Thoracic aorta (tissue), 2 donors: ENCODE results near the gene CDC37. TPM values are rescaled to one million over a fixed set of nuclear protein-coding genes. Genes with fewer than 3 reads are reported as not detected.

Experiments used
- ATAC-seq: fragments of 150-250 bp; one replicate; pipeline ENCODE4 v1.8.0; 2017; ENCODE audit warnings: low read depth; ENCODE audit not compliant: insufficient number of reproducible peaks, low FRiP score
- DNase-seq: peaks from one replicate; pipeline ENCODE4 v3.0.0-alpha.2; 2020; ENCODE audit warnings: low spot score
- H3K27ac ChIP-seq, 2 donors: fragments of 200-600 bp; sonication (generic); 1 replicate in 1 of 2; 2 replicates in 1 of 2; pipeline ENCODE4 v1.5.1; 2016; ENCODE audit warnings: mild to moderate bottlenecking in 2 of 2, moderate library complexity in 2 of 2
- H3K27me3 ChIP-seq: fragments of 200-600 bp; sonication (generic); replicated peaks from 2 replicates; pipeline ENCODE4 v1.6.0; 2016; ENCODE audit warnings: mild to moderate bottlenecking; ENCODE audit not compliant: insufficient read depth
- H3K36me3 ChIP-seq: fragments of 200-600 bp; sonication (generic); one replicate; pipeline ENCODE4 v1.5.1; 2016
- H3K4me1 ChIP-seq, 2 donors: fragments of 200-600 bp; sonication (generic); 1 replicate in 1 of 2; 2 replicates in 1 of 2; pipeline versions ENCODE4 v1.5.1 to v1.6.0; 2016; ENCODE audit warnings: low read depth in 2 of 2, mild to moderate bottlenecking in 1 of 2; ENCODE audit not compliant: control insufficient read depth in 1 of 2
- H3K4me3 ChIP-seq: fragments of 200-600 bp; sonication (generic); 2 replicates; pipeline ENCODE4 v1.5.1; 2016; ENCODE audit warnings: mild to moderate bottlenecking
- H3K9me3 ChIP-seq: fragments of 200-600 bp; sonication (generic); 2 replicates; pipeline ENCODE4 v1.5.1; 2016
- CTCF ChIP-seq: fragments of 200-600 bp; sonication (generic); IDR thresholded peaks from one replicate; pipeline ENCODE4 v1.5.1; 2019; ENCODE audit warnings: antibody characterized with exemption
- total RNA-seq, 2 donors: library from RNA; depleted of rRNA; stranded (reverse); fragments of >200 nt; gene quantifications; one replicate each; pipeline versions ENCODE4 v1.1.0 to v1.2.3, GENCODE V29; 2016

CDC37 gene
- total RNA-seq, 2 donors from 2014 or later = 133 to 166 TPM

- H3K4me3 ChIP-seq = no peak overlapping the region
- no peaks in the 10 kb centered on the region for H3K27me3 ChIP-seq
- TF ChIP-seq CTCF = no peak
- H3K4me1 ChIP-seq = peaks cover 15 to 27% of the 10 kb centered on the region in 2 donors
- H3K36me3 ChIP-seq = peaks cover 13% of the 10 kb centered on the region
- DNase-seq (no peak), ATAC-seq (no peak)
- no peak overlapping the region for H3K27ac ChIP-seq
- no peaks in the 10 kb centered on the region for H3K9me3 ChIP-seq
These were observed 4.5 kb downstream of the CDC37 start for GRCh38 chr19:10398819-10399218.

- no peak for DNase-seq
- H3K9me3 ChIP-seq = no peaks in the 10 kb centered on the region
These were observed 7.4 kb downstream of the CDC37 start for GRCh38 chr19:10395917-10396316.

GRCh38 chr19:10395436-10395835 is 7.9 kb downstream of the CDC37 start:
- no peak for TF ChIP-seq CTCF
- no peak overlapping the region for H3K4me3 ChIP-seq
- H3K4me1 ChIP-seq = peaks cover 0 to 2% of the 10 kb centered on the region in 2 donors
- DNase-seq (no peak), ATAC-seq (no peak)
- no peaks in the 10 kb centered on the region for H3K9me3 ChIP-seq
- H3K27ac ChIP-seq = no peak overlapping the region
- no peaks in the 10 kb centered on the region for H3K27me3 ChIP-seq
- H3K36me3 ChIP-seq = peaks cover 37% of the 10 kb centered on the region

More at GRCh38 chr19:10395917-10396316, 7.4 kb downstream of the CDC37 start:
- Histone ChIP-seq H3K4me3 (no peak overlapping the region), H3K27ac (no peak overlapping the region), H3K4me1 (peaks cover 0 to 7% of the 10 kb centered on the region in 2 donors), H3K27me3 (no peaks in the 10 kb centered on the region), H3K36me3 (peaks cover 36% of the 10 kb centered on the region)
- ATAC-seq = no peak
- no peak for TF ChIP-seq CTCF

- no peak for DNase-seq
- no peaks in the 10 kb centered on the region for H3K9me3 ChIP-seq
- no peak overlapping the region for H3K4me3 ChIP-seq
- H3K4me1 ChIP-seq = no peaks in the 10 kb centered on the region
- no peak overlapping the region for H3K27ac ChIP-seq
- peaks cover 37% of the 10 kb centered on the region for H3K36me3 ChIP-seq
- no peaks in the 10 kb centered on the region for H3K27me3 ChIP-seq
- TF ChIP-seq CTCF = no peak
- ATAC-seq = no peak
These were observed 8.3 kb downstream of the CDC37 start for GRCh38 chr19:10395003-10395402.

GRCh38 chr19:10393137-10393536 is 10.2 kb downstream of the CDC37 start:
- Histone ChIP-seq H3K9me3 (no peaks in the 10 kb centered on the region), H3K27me3 (no peaks in the 10 kb centered on the region), H3K4me1 (no peaks in the 10 kb centered on the region), H3K27ac (no peak overlapping the region), H3K4me3 (no peak overlapping the region), H3K36me3 (peaks cover 37% of the 10 kb centered on the region)
- no peak for ATAC-seq
- TF ChIP-seq CTCF = no peak
- no peak for DNase-seq
